Middle frontal gyrus (tissue), 1 donor: ENCODE results near the gene GCNT2.
"Not testable (repeated sequence)": the region's sequence is repeated elsewhere in the genome, so short reads cannot be mapped to it uniquely, and the experiment has no call there.

Source experiments
- DNase-seq: peaks from one replicate; pipeline ENCODE4 v3.0.0-alpha.2; 2015; ENCODE audit warnings: low spot score; ENCODE audit errors: extremely low spot score

Gene GCNT2

GRCh38 chr6:10659699-10660348, 138.7 kb downstream of the GCNT2 start:
- DNase-seq: no peak

- DNase-seq: not testable (repeated sequence)
These were observed 139.5 kb downstream of the GCNT2 start for GRCh38 chr6:10660431-10661191.

- no peak for DNase-seq
These were observed 141.1 kb downstream of the GCNT2 start for GRCh38 chr6:10662207-10662606.

GRCh38 chr6:10662742-10663141, 141.6 kb downstream of the GCNT2 start:
- no peak for DNase-seq

DNA sequence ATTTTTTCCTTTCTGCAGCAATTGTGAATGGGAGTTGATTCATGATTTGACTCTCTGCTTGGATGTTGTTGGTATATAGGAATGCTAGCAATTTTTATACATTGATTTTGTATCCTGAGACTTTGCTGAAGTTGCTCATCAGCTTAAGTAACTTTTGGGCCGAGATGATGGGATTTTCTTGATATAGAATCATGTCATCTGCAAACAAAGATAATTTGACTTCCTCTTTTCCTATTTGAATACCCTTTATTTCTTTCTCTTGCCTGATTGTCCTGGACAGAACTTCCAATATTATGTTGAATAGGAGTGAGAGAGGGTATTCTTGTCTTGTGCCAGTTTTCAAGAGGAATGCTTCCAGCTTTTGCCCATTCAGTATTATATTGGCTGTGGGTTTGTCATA, 144.4 kb downstream of the GCNT2 start:
- DNase-seq: not testable (repeated sequence)

DNA sequence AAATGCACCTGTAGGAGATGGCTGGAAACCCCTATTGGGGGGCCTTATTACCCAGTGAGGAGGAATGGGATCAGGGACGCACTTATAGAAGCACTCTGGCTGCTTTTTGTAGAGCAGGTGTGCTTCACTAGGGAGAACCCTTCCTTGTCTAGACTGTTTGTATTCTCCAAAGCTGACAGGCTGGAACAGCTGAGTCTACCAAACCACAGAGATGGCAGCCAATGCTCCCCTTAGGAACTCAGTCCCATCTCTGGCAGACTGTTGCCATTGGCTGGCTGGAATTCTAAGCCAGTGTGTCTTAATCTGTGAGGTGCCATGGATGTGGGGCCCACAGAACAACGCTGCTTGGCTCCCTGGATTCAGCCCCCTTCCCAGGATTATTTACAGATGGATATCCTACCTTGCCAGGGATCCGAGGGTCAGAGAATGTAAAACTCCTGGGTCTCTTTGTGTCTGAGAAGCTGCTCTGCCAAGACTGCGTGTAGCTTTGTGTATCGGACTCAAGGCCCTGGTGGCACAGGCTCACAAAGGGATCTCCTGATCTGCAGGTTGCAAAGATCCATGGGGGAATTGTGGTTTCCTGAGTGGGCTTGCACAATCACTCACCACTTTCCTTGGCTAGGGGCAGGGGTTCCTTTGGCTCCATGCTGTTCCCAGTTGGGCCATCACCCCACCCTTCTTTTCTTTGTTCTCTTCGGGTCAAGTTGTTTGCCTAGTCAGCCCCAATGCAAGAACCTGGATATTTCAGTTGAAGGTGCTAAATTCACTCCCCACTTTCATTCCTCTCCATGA, 147.2 kb downstream of the GCNT2 start:
- DNase-seq: no peak

DNA sequence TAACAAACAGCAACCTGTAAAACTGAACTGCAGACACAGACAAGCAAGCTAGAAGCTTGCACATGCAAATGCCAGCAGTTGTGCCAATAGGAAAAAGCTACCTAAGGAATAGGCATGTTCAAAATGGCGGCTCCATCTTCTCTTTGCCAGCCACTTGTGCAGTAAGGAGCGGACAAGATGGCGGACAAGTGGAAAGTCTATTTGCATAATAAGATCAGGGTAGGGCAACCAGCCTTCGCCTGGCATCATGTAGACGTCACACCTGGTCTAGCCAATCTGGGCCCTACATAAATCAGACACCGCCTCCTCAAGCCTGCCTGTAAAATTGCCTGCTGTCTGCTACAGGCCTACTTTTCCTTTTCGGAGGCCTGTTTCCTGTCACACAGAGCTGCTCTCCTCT, 155.3 kb downstream of the GCNT2 start:
- no peak for DNase-seq

DNA sequence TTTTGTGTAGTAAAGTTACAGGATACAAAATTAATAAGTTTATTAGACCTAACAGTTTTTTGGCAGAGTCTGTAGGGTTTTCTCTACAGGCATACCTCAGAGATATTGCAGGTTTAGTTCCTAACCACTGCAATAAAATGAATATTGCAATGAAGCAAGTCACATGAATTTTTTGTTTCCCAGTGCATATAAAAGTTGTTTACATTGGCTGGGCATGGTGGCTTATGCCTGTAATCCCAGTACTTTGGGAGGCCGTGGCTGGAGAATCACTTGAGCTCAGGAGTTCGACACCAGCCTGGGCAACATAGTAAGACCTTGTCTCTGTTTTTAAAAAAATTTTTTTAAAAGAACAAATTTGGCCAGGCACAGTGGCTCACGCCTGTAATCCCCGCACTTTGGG, 157.3 kb downstream of the GCNT2 start:
- DNase-seq: no peak
